SK-N-SH treated with all-trans-retinoic acid at 6 μM for 48 hours (cell line): Measurements from ENCODE around the gene SLC5A8.
"Not testable (repeated sequence)": the region's sequence is repeated elsewhere in the genome, so short reads cannot be mapped to it uniquely, and the experiment has no call there.

Experiments
- ARNTL ChIP-seq: fragments of 450-650 bp; formaldehyde crosslinking; IDR thresholded peaks from 2 replicates; pipeline ENCODE4 v1.5.0; 2020; ENCODE audit warnings: low read depth, mild to moderate bottlenecking, moderate library complexity, borderline replicate concordance
- CREB5 ChIP-seq: fragments of 250-450 bp; sonication (Bioruptor Pico); IDR thresholded peaks from 2 replicates; pipeline ENCODE4 v1.5.1; 2020; ENCODE audit warnings: low read depth, mild to moderate bottlenecking, moderate library complexity
- CSDC2 ChIP-seq: fragments of 250-450 bp; sonication (Bioruptor Pico); IDR thresholded peaks from 2 replicates; pipeline ENCODE4 v1.5.0; 2020; ENCODE audit warnings: mild to moderate bottlenecking, moderate library complexity
- CSRNP3 ChIP-seq: fragments of 250-450 bp; sonication (Bioruptor Pico); IDR thresholded peaks from 2 replicates; pipeline ENCODE4 v1.5.1; 2021; ENCODE audit warnings: mild to moderate bottlenecking, moderate library complexity
- OSR1 ChIP-seq: fragments of 250-450 bp; sonication (Bioruptor Pico); IDR thresholded peaks from 2 replicates; pipeline ENCODE4 v1.8.0; 2022; ENCODE audit warnings: moderate library complexity, mild to moderate bottlenecking, inconsistent platforms
- PATZ1 ChIP-seq: fragments of 250-450 bp; sonication (Bioruptor Pico); IDR thresholded peaks from 2 replicates; pipeline ENCODE4 v1.8.0; 2020; ENCODE audit warnings: mild to moderate bottlenecking, moderate library complexity, borderline replicate concordance
- POU6F1 ChIP-seq: fragments of 250-450 bp; sonication (Bioruptor Pico); IDR thresholded peaks from 2 replicates; pipeline ENCODE4 v1.8.0; 2021; ENCODE audit warnings: low read depth, mild to moderate bottlenecking, moderate library complexity, borderline replicate concordance
- RARB ChIP-seq: fragments of 250-450 bp; sonication (Bioruptor Pico); IDR thresholded peaks from 2 replicates; pipeline ENCODE4 v1.8.0; 2021; ENCODE audit warnings: mild to moderate bottlenecking, moderate library complexity
- SNAI2 ChIP-seq: fragments of 250-450 bp; sonication (Bioruptor Pico); IDR thresholded peaks from 2 replicates; pipeline ENCODE4 v1.5.0; 2020; ENCODE audit warnings: mild to moderate bottlenecking, moderate library complexity
- TSHZ2 ChIP-seq: fragments of 250-450 bp; sonication (Bioruptor Pico); IDR thresholded peaks from 2 replicates; pipeline ENCODE4 v1.5.0; 2020; ENCODE audit warnings: mild to moderate bottlenecking, moderate library complexity
- ZFP3 ChIP-seq: fragments of 250-450 bp; sonication (Bioruptor Pico); IDR thresholded peaks from 2 replicates; pipeline ENCODE4 v1.5.0; 2020; ENCODE audit warnings: mild to moderate bottlenecking, moderate library complexity
- ZNF70 ChIP-seq: fragments of 450-650 bp; formaldehyde crosslinking; IDR thresholded peaks from 2 replicates; pipeline ENCODE4 v1.5.0; 2020; ENCODE audit warnings: mild to moderate bottlenecking, moderate library complexity

- not testable (repeated sequence) for TF ChIP-seq SNAI2 (CRISPR knock-in tag); PATZ1 (CRISPR knock-in tag); ARNTL (CRISPR knock-in tag); TSHZ2 (CRISPR knock-in tag); CSRNP3; POU6F1 (CRISPR knock-in tag); ZFP3 (CRISPR knock-in tag); CREB5; RARB (CRISPR knock-in tag); ZNF70; OSR1 (CRISPR knock-in tag); CSDC2 (CRISPR knock-in tag)
Observed at GRCh38 chr12:101145777-101146431, 64.1 kb downstream of the SLC5A8 start.
